ENCODE results near the gene ARMC3.

The ARMC3 gene

DNA sequence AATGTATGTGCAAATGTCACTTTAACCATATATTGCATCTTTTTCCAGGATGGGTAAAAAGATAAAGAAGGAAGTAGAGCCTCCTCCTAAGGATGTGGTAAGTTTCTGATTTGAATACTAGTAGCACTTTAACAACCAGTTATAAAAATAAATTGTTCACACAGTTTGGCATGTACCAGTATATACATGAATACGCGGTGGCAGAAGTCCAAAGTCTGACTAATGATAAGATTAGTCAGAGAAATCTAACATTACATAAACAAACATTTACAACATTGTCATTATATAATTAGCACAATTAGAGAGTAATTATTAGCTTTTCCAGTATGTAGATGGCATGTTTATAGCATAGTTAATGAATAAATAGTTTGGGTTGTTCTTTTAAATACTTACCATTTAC, 4.1 kb downstream of the ARMC3 start:
- no peak overlapping the region for H3K27ac ChIP-seq (ENCODE audit: low read depth, low read length, severe bottlenecking)
- no peaks in the 10 kb centered on the region for H3K9me3 ChIP-seq (ENCODE audit: control insufficient read depth, low read length)
- no peaks in the 10 kb centered on the region for H3K36me3 ChIP-seq (ENCODE audit: control insufficient read depth, insufficient read depth, low read length)
- no peak overlapping the region for H3K4me3 ChIP-seq (ENCODE audit: extremely low read depth, insufficient read depth, low read length, poor library complexity, severe bottlenecking)
- no CpG with 5 or more reads among the region's 2 CpGs for WGBS, 2 experiments (ENCODE audit: insufficient coverage in 2 of 2)
- no peaks in the 10 kb centered on the region for H3K4me1 ChIP-seq (ENCODE audit: control insufficient read depth, insufficient read depth, low read length, poor library complexity, severe bottlenecking)

GRCh38 chr10:22932626-22933370, 4.9 kb downstream of the ARMC3 start:
- 80 to 94% methylated on average over 1 to 2 of the region's 5 CpGs for WGBS, 2 experiments (ENCODE audit: insufficient coverage in 2 of 2)
- H3K36me3 ChIP-seq (ENCODE audit: control insufficient read depth, insufficient read depth, low read length) = no peaks in the 10 kb centered on the region
- no peak overlapping the region for H3K4me3 ChIP-seq (ENCODE audit: extremely low read depth, insufficient read depth, low read length, poor library complexity, severe bottlenecking)
- no peaks in the 10 kb centered on the region for H3K9me3 ChIP-seq (ENCODE audit: control insufficient read depth, low read length)
- H3K27ac ChIP-seq (ENCODE audit: low read depth, low read length, severe bottlenecking) = no peak overlapping the region
- no peaks in the 10 kb centered on the region for H3K4me1 ChIP-seq (ENCODE audit: control insufficient read depth, insufficient read depth, low read length, poor library complexity, severe bottlenecking)

DNA sequence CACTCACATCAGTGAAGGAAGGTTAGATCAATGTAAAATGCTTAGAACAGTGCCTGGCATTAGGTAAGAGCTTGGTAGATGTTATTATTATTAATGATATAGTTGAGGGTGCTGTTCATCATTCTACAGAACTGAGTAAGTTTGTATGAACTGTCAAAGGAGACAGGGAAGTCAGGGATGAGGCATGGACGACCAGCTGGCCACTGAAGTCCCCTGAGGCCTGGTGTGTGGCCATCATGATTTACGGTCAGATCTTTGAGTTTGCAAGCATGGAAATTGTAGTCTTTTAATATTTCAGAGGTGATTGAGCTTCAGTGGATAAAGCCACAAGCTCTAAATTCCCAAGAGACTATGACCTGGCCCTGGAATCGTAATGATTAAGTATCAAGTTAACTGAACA, 6.9 kb downstream of the ARMC3 start:
- no peaks in the 10 kb centered on the region for H3K36me3 ChIP-seq (ENCODE audit: control insufficient read depth, insufficient read depth, low read length)
- H3K9me3 ChIP-seq (ENCODE audit: control insufficient read depth, low read length) = no peaks in the 10 kb centered on the region
- no peak overlapping the region for H3K4me3 ChIP-seq (ENCODE audit: extremely low read depth, insufficient read depth, low read length, poor library complexity, severe bottlenecking)
- WGBS, 2 experiments (ENCODE audit: insufficient coverage in 2 of 2) = 72 to 100% methylated on average over 2 to 3 of the region's 3 CpGs
- H3K27ac ChIP-seq (ENCODE audit: low read depth, low read length, severe bottlenecking) = no peak overlapping the region
- no peaks in the 10 kb centered on the region for H3K4me1 ChIP-seq (ENCODE audit: control insufficient read depth, insufficient read depth, low read length, poor library complexity, severe bottlenecking)

DNA sequence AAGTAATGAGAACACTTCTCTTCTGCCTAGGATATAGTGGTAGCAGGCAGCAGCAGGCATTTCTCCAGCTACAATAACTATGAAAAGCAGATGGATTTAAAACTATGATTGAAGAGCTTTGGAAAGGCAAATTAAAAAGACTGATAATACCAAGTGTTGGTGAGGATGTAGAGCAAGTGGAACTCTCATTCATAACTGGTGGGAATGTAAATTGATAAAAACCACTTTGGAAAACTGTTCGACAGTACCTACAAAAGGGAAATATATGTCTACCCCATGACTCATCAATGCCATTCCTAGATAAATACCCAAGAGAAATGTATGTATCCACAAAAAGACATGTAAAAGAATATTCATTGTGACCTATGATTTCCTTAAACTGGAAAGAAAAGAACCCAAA, 14.6 kb downstream of the ARMC3 start:
- Histone ChIP-seq H3K4me3 (ENCODE audit: extremely low read depth, insufficient read depth, low read length, poor library complexity, severe bottlenecking) (no peak overlapping the region), H3K4me1 (ENCODE audit: control insufficient read depth, insufficient read depth, low read length, poor library complexity, severe bottlenecking) (no peaks in the 10 kb centered on the region), H3K36me3 (ENCODE audit: control insufficient read depth, insufficient read depth, low read length) (no peaks in the 10 kb centered on the region), H3K27ac (ENCODE audit: low read depth, low read length, severe bottlenecking) (no peak overlapping the region), H3K9me3 (ENCODE audit: control insufficient read depth, low read length) (no peaks in the 10 kb centered on the region)
- WGBS, 2 experiments (ENCODE audit: insufficient coverage in 2 of 2) = no CpG with 5 or more reads among the region's 1 CpG

DNA sequence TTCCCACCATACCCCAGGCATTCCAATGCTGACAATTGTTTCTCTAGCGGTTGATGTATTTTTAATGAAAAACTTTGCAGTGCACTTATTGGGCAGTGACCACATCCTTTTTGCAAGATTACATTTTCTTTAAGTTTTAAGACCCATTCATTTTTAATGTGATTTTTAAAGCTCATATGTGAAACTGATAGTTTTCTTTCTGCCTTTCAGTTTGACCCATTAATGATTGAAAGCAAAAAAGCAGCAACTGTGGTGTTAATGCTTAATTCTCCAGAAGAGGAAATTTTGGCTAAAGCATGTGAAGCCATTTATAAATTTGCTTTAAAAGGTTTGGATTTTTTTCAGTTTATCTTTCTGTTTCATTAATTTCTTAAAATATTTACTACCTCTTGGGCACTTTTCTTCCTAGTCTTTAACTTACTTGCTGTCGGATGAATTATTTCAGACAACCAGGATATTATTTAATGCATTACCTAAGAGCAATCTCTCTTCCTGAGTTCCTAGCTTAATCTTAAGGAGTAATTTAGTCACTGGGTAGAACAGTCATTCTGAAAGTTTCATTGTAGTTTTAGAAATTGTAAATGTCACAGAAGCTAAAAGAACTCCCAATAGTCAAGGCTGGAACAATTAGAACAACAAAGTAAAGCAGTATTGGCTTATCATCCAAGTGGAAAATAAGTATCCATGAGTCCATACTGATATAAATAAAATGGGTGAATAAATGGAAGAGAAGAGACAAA, 18.3 kb downstream of the ARMC3 start:
- Histone ChIP-seq H3K36me3 (ENCODE audit: control insufficient read depth, insufficient read depth, low read length) (no peaks in the 10 kb centered on the region), H3K4me3 (ENCODE audit: extremely low read depth, insufficient read depth, low read length, poor library complexity, severe bottlenecking) (no peak overlapping the region), H3K9me3 (ENCODE audit: control insufficient read depth, low read length) (peaks cover 11% of the 10 kb centered on the region), H3K27ac (ENCODE audit: low read depth, low read length, severe bottlenecking) (no peak overlapping the region), H3K4me1 (ENCODE audit: control insufficient read depth, insufficient read depth, low read length, poor library complexity, severe bottlenecking) (no peaks in the 10 kb centered on the region)
- WGBS, 2 experiments (ENCODE audit: insufficient coverage in 2 of 2) = no CpG with 5 or more reads among the region's 2 CpGs

GRCh38 chr10:22954970-22955369, 27.1 kb downstream of the ARMC3 start:
- 82 to 100% methylated on average over 1 of the region's 3 CpGs for WGBS, 2 experiments (ENCODE audit: insufficient coverage in 2 of 2)

GRCh38 chr10:22958338-22958737, 30.5 kb downstream of the ARMC3 start:
- no CpG with 5 or more reads among the region's 2 CpGs for WGBS, 2 experiments (ENCODE audit: insufficient coverage in 2 of 2)
- H3K9me3 ChIP-seq (ENCODE audit: control insufficient read depth, low read length) = no peaks in the 10 kb centered on the region
- no peak overlapping the region for H3K4me3 ChIP-seq (ENCODE audit: extremely low read depth, insufficient read depth, low read length, poor library complexity, severe bottlenecking)
- H3K36me3 ChIP-seq (ENCODE audit: control insufficient read depth, insufficient read depth, low read length) = no peaks in the 10 kb centered on the region
- H3K27ac ChIP-seq (ENCODE audit: low read depth, low read length, severe bottlenecking) = no peak overlapping the region
- H3K4me1 ChIP-seq (ENCODE audit: control insufficient read depth, insufficient read depth, low read length, poor library complexity, severe bottlenecking) = no peaks in the 10 kb centered on the region

More at GRCh38 chr10:22954970-22955369, 27.1 kb downstream of the ARMC3 start:
- Histone ChIP-seq H3K27ac (ENCODE audit: low read depth, low read length, severe bottlenecking) (no peak overlapping the region), H3K4me3 (ENCODE audit: extremely low read depth, insufficient read depth, low read length, poor library complexity, severe bottlenecking) (no peak overlapping the region), H3K36me3 (ENCODE audit: control insufficient read depth, insufficient read depth, low read length) (no peaks in the 10 kb centered on the region), H3K4me1 (ENCODE audit: control insufficient read depth, insufficient read depth, low read length, poor library complexity, severe bottlenecking) (no peaks in the 10 kb centered on the region), H3K9me3 (ENCODE audit: control insufficient read depth, low read length) (no peaks in the 10 kb centered on the region)

- no peaks in the 10 kb centered on the region for H3K4me1 ChIP-seq (ENCODE audit: control insufficient read depth, insufficient read depth, low read length, poor library complexity, severe bottlenecking)
- H3K36me3 ChIP-seq (ENCODE audit: control insufficient read depth, insufficient read depth, low read length) = no peaks in the 10 kb centered on the region
- no peaks in the 10 kb centered on the region for H3K9me3 ChIP-seq (ENCODE audit: control insufficient read depth, low read length)
- H3K27ac ChIP-seq (ENCODE audit: low read depth, low read length, severe bottlenecking) = no peak overlapping the region
- H3K4me3 ChIP-seq (ENCODE audit: extremely low read depth, insufficient read depth, low read length, poor library complexity, severe bottlenecking) = no peak overlapping the region
- 100% methylated on average over 1 of the region's 2 CpGs for WGBS, 2 experiments (ENCODE audit: insufficient coverage in 2 of 2)
Observed at GRCh38 chr10:22959292-22959691, 31.4 kb downstream of the ARMC3 start.

DNA sequence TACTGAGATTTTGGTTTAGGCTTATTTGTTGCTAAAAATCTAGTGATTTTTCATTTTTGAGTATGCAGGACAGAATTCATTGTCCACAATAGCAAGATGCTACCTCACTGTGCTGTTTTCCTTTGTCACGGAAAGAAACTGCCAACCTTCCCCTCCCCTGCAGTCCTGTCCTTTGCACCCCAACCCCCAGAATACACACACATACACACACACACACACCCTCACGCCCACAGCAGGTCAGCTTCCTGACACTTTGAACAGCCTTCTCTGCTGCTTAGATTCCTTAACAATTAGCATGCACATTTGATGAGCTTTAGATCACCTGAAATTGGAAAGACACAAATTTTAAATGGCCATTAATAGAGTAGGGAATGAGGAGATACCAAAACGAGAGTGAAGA, 32.1 kb downstream of the ARMC3 start:
- WGBS, 2 experiments (ENCODE audit: insufficient coverage in 2 of 2) = 83 to 90% methylated on average over 3 of the region's 3 CpGs
- Histone ChIP-seq H3K36me3 (ENCODE audit: control insufficient read depth, insufficient read depth, low read length) (no peaks in the 10 kb centered on the region), H3K27ac (ENCODE audit: low read depth, low read length, severe bottlenecking) (no peak overlapping the region), H3K9me3 (ENCODE audit: control insufficient read depth, low read length) (no peaks in the 10 kb centered on the region), H3K4me3 (ENCODE audit: extremely low read depth, insufficient read depth, low read length, poor library complexity, severe bottlenecking) (no peak overlapping the region), H3K4me1 (ENCODE audit: control insufficient read depth, insufficient read depth, low read length, poor library complexity, severe bottlenecking) (no peaks in the 10 kb centered on the region)

DNA sequence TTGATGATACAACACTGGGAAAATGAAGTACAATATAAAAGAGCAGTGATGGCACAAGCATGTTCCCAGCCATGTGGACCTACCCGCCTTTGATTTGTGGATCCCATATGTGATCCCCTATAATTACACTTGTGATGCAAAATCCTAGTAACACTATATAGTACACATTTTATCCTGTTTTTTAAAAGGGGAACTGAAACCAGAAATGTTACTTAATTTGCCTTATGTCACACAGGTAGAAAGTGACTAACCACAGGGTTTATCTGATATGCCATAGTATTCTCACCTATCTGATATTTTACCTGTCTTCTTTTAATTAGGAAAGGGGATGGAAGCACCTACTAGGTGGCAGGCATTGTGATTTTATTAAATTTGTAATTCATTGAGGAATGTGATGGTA, 35.0 kb downstream of the ARMC3 start:
- Histone ChIP-seq H3K36me3 (ENCODE audit: control insufficient read depth, insufficient read depth, low read length) (no peaks in the 10 kb centered on the region), H3K4me1 (ENCODE audit: control insufficient read depth, insufficient read depth, low read length, poor library complexity, severe bottlenecking) (no peaks in the 10 kb centered on the region), H3K9me3 (ENCODE audit: control insufficient read depth, low read length) (no peaks in the 10 kb centered on the region), H3K27ac (ENCODE audit: low read depth, low read length, severe bottlenecking) (no peak overlapping the region), H3K4me3 (ENCODE audit: extremely low read depth, insufficient read depth, low read length, poor library complexity, severe bottlenecking) (no peak overlapping the region)
- WGBS, 2 experiments (ENCODE audit: insufficient coverage in 2 of 2) = no CpG with 5 or more reads among the region's 1 CpG

- Histone ChIP-seq H3K27ac (ENCODE audit: low read depth, low read length, severe bottlenecking) (no peak overlapping the region), H3K4me3 (ENCODE audit: extremely low read depth, insufficient read depth, low read length, poor library complexity, severe bottlenecking) (no peak overlapping the region), H3K36me3 (ENCODE audit: control insufficient read depth, insufficient read depth, low read length) (no peaks in the 10 kb centered on the region), H3K4me1 (ENCODE audit: control insufficient read depth, insufficient read depth, low read length, poor library complexity, severe bottlenecking) (no peaks in the 10 kb centered on the region), H3K9me3 (ENCODE audit: control insufficient read depth, low read length) (no peaks in the 10 kb centered on the region)
- 100% methylated on average over 1 to 2 of the region's 5 CpGs for WGBS, 2 experiments (ENCODE audit: insufficient coverage in 2 of 2)
Observed at GRCh38 chr10:22969704-22970103, 41.9 kb downstream of the ARMC3 start.

Data from mesodermal cell (in vitro differentiated cells).